Body of pancreas (tissue), 4 donors: ENCODE measurements around the gene AKAP13.

Experiments used
- POLR2A ChIP-seq, 3 donors: fragments of 450-650 bp; IDR thresholded peaks; one replicate each; pipeline ENCODE4 v1.6.1; 2016; ENCODE audit warnings: antibody characterized with exemption in 3 of 3, mild to moderate bottlenecking in 2 of 3
- TF ChIP-seq, protein P1 (sequence below), 7 experiments: fragments of 450-650 bp in 4 of 7; fragments of 200-600 bp in 3 of 7; sonication (generic) in 3 of 7; IDR thresholded peaks; one replicate each; pipeline ENCODE4 v1.5.1; 2016 to 2019; ENCODE audit warnings: antibody characterized with exemption in 7 of 7

DNA sequence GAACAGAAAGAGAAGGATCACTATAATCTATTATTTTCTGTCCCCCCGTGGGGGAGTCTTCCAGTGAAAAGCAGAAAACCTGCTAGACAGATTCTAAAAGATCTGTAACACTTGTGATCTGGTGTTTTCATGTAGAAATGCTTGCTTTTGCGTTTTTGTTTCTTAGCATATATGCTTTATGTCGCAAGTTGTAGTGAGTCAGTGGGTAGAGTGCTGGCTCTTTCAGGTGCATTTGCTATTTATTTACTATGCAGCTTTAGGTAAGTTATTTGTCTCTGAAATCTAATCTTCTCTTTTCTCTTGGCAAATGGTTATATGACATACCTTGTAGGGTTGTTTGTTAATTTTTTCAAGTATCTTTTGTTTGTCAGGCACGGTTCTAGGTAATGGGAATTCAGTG, 9.4 kb downstream of the AKAP13 start:
- no peak for TF ChIP-seq POLR2A (IDR thresholded peaks at IDR 0.05)
- TF ChIP-seq, protein P1, sequence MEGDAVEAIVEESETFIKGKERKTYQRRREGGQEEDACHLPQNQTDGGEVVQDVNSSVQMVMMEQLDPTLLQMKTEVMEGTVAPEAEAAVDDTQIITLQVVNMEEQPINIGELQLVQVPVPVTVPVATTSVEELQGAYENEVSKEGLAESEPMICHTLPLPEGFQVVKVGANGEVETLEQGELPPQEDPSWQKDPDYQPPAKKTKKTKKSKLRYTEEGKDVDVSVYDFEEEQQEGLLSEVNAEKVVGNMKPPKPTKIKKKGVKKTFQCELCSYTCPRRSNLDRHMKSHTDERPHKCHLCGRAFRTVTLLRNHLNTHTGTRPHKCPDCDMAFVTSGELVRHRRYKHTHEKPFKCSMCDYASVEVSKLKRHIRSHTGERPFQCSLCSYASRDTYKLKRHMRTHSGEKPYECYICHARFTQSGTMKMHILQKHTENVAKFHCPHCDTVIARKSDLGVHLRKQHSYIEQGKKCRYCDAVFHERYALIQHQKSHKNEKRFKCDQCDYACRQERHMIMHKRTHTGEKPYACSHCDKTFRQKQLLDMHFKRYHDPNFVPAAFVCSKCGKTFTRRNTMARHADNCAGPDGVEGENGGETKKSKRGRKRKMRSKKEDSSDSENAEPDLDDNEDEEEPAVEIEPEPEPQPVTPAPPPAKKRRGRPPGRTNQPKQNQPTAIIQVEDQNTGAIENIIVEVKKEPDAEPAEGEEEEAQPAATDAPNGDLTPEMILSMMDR (IDR thresholded peaks at IDR 0.05): no peak
